ENCODE measurements around the gene SPAG16.
"Not testable (repeated sequence)": the region's sequence is repeated elsewhere in the genome, so short reads cannot be mapped to it uniquely, and the experiment has no call there.

SPAG16 gene

GRCh38 chr2:213980883-213981282 lies 696.6 kb downstream of the SPAG16 start:
- DNase-seq (ENCODE audit: low read depth) = no peak
- no peak for TF ChIP-seq CTCF (IDR thresholded peaks at IDR 0.05; ENCODE audit: control insufficient read depth, extremely low read depth, insufficient read depth)
- no peak overlapping the region for H3K4me3 ChIP-seq (ENCODE audit: low read depth, low read length)

- DNase-seq (ENCODE audit: low read depth) = no peak
- no peak for TF ChIP-seq CTCF (IDR thresholded peaks at IDR 0.05; ENCODE audit: control insufficient read depth, extremely low read depth, insufficient read depth)
- H3K4me3 ChIP-seq (ENCODE audit: low read depth, low read length) = no peak overlapping the region
These were observed 704.9 kb downstream of the SPAG16 start for GRCh38 chr2:213989207-213989606.

GRCh38 chr2:213991453-213992108 lies 707.3 kb downstream of the SPAG16 start:
- no peak for DNase-seq (ENCODE audit: low read depth)
- H3K4me3 ChIP-seq (ENCODE audit: low read depth, low read length) = no peak overlapping the region
- no peak for TF ChIP-seq CTCF (IDR thresholded peaks at IDR 0.05; ENCODE audit: control insufficient read depth, extremely low read depth, insufficient read depth)

GRCh38 chr2:213995400-213996105 lies 711.3 kb downstream of the SPAG16 start:
- peak; percentile 26 for DNase-seq (ENCODE audit: low read depth)
- no peak for TF ChIP-seq CTCF (IDR thresholded peaks at IDR 0.05; ENCODE audit: control insufficient read depth, extremely low read depth, insufficient read depth)
- H3K4me3 ChIP-seq (ENCODE audit: low read depth, low read length) = no peak overlapping the region

- not testable (repeated sequence) for DNase-seq (ENCODE audit: low read depth); H3K4me3 ChIP-seq (ENCODE audit: low read depth, low read length)
These were observed 714.7 kb downstream of the SPAG16 start for GRCh38 chr2:213998976-213999375.

GRCh38 chr2:214004463-214004862 lies 720.2 kb downstream of the SPAG16 start:
- TF ChIP-seq CTCF (IDR thresholded peaks at IDR 0.05; ENCODE audit: control insufficient read depth, extremely low read depth, insufficient read depth) = no peak
- no peak for DNase-seq (ENCODE audit: low read depth)

GRCh38 chr2:214005337-214005736 lies 721.1 kb downstream of the SPAG16 start:
- peak; percentile 26 for DNase-seq (ENCODE audit: low read depth)
- H3K4me3 ChIP-seq (ENCODE audit: low read depth, low read length) = no peak overlapping the region

More at GRCh38 chr2:214004463-214004862, 720.2 kb downstream of the SPAG16 start:
- H3K4me3 ChIP-seq (ENCODE audit: low read depth, low read length) = no peak overlapping the region

More at GRCh38 chr2:214005337-214005736, 721.1 kb downstream of the SPAG16 start:
- TF ChIP-seq CTCF (IDR thresholded peaks at IDR 0.05; ENCODE audit: control insufficient read depth, extremely low read depth, insufficient read depth) = no peak

Measured in LNCaP clone FGC (cell line).